Small intestine (tissue), 7 donors: ENCODE data around the gene SP2. TPM values are rescaled to one million over a fixed set of nuclear protein-coding genes. Genes with fewer than 3 reads are reported as not detected.

ENCODE experiments used
- DNase-seq, 2 donors: peaks; one replicate each; pipeline versions ENCODE4 v3.0.0 to v3.0.0-alpha.2; 2013
- FAIRE-seq: peaks from 2 replicates; lab custom pipeline; 2012; peaks lifted over from hg19 to GRCh38; lab: Jason Lieb, UNC
- H3K27ac ChIP-seq, 3 donors: one replicate each; pipeline ENCODE4 v1.5.1; 2013; ENCODE audit warnings: low read length in 2 of 3, mild to moderate bottlenecking in 2 of 3, control low read depth in 1 of 3, inconsistent platforms in 1 of 3, low read depth in 1 of 3, moderate library complexity in 1 of 3
- H3K27me3 ChIP-seq, 3 donors: one replicate each; pipeline ENCODE4 v1.6.1; 2013; ENCODE audit warnings: low read length in 3 of 3, inconsistent platforms in 1 of 3; ENCODE audit not compliant: control insufficient read depth in 3 of 3, insufficient read depth in 3 of 3
- H3K36me3 ChIP-seq, 3 donors: one replicate each; pipeline ENCODE4 v1.6.1; 2013; ENCODE audit warnings: low read length in 3 of 3, inconsistent platforms in 1 of 3, low read depth in 1 of 3, mild to moderate bottlenecking in 1 of 3, moderate library complexity in 1 of 3; ENCODE audit not compliant: control insufficient read depth in 3 of 3, insufficient read depth in 2 of 3
- H3K4me1 ChIP-seq, 3 donors: one replicate each; pipeline ENCODE4 v1.6.1; 2013; ENCODE audit warnings: low read length in 2 of 3, inconsistent platforms in 1 of 3, low read depth in 1 of 3, mild to moderate bottlenecking in 1 of 3, moderate library complexity in 1 of 3; ENCODE audit not compliant: control insufficient read depth in 3 of 3, insufficient read depth in 2 of 3
- H3K4me3 ChIP-seq, 3 donors: one replicate each; pipeline ENCODE4 v1.5.1; 2013; ENCODE audit warnings: low read length in 3 of 3, control low read depth in 1 of 3, inconsistent platforms in 1 of 3, low read depth in 1 of 3, mild to moderate bottlenecking in 1 of 3, moderate library complexity in 1 of 3
- H3K9me3 ChIP-seq, 2 donors: one replicate each; pipeline ENCODE4 v1.6.1; 2013; ENCODE audit warnings: low read depth in 1 of 2, low read length in 1 of 2; ENCODE audit not compliant: control insufficient read depth in 2 of 2, insufficient read depth in 1 of 2
- WGBS, 3 donors: extraction: QIAGEN DNeasy Blood & Tissue Kit; methylation state at CpG; one replicate each; pipeline ENCODE4 v1.1.7; 2013; 5-methylcytosine and 5-hydroxymethylcytosine counted together
- polyA plus RNA-seq, 4 donors: library from polyadenylated mRNA; stranded (reverse) in 3 of 4; unstranded in 1 of 4; fragments of 200-250 nt in 3 of 4; fragments of 120-200 nt in 1 of 4; gene quantifications; one replicate each; pipeline versions ENCODE4 v1.2.1 to v1.2.3, GENCODE V29; 2013
- donor health status: healthy with polysubstance abuse.
- donor health status: control.
- donor health status: control.
- donor health status: Bipolar disorder and iron deficiency.
- donor health status: healthy.

SP2 gene
- polyA plus RNA-seq, 4 donors, result 8.7 to 17.3 (median 12.6) TPM

DNA sequence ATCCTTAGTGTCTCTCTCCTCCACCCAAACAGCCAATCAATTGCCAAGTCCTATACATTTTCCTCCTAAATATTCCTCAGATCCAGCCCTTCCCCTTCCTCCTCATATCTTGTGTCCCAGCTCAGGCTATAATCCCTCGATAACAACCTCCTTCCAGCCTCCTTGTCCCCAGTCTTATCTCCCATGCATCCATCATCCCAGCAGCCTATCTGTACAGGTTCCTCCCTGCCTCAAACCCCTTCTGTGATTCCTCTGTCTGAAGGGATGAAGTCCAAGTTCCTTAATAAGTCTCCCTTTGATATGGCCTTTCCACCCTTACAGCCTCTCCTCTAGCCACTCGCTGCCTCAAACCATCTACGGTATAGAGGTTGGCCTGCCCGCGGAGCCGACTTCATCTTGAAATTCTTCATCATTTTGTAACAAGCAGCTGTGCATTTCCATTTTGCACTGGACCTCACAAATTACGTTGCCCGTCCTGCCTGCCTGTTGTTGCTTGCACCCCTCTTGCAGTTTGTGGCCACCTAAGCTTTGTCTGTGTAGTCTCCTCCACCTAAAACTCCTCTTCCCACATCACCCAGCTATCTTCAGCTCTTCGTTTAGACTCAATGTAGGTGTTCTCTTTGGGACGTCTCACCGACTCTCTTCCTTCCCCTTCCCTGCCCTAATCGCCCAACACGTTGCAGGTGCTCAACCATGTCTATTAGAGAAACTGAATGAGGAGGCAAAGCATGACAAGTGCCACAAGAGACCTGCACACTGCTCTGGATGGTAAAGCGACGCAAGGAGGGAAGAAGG lies 74.1 kb downstream of the SP2 start:
- Histone ChIP-seq H3K27me3 (no peaks in the 10 kb centered on the region), H3K4me3 (peak overlapping the region in 2 of 3 donors; percentile 22 to 30), H3K36me3 (peaks cover 4 to 15% (median 4%) of the 10 kb centered on the region in 3 donors), H3K9me3 (no peaks in the 10 kb centered on the region), H3K27ac (peak overlapping the region; percentile 35 to 48 (median 38)), H3K4me1 (peaks cover 3 to 54% (median 3%) of the 10 kb centered on the region in 3 donors)
- DNase-seq (peak in 1 of 2 donors; percentile 66), FAIRE-seq (no peak)
- WGBS, 3 donors, result 9 to 35% (median 28%) methylated on average over 15 of the region's 15 CpGs

DNA sequence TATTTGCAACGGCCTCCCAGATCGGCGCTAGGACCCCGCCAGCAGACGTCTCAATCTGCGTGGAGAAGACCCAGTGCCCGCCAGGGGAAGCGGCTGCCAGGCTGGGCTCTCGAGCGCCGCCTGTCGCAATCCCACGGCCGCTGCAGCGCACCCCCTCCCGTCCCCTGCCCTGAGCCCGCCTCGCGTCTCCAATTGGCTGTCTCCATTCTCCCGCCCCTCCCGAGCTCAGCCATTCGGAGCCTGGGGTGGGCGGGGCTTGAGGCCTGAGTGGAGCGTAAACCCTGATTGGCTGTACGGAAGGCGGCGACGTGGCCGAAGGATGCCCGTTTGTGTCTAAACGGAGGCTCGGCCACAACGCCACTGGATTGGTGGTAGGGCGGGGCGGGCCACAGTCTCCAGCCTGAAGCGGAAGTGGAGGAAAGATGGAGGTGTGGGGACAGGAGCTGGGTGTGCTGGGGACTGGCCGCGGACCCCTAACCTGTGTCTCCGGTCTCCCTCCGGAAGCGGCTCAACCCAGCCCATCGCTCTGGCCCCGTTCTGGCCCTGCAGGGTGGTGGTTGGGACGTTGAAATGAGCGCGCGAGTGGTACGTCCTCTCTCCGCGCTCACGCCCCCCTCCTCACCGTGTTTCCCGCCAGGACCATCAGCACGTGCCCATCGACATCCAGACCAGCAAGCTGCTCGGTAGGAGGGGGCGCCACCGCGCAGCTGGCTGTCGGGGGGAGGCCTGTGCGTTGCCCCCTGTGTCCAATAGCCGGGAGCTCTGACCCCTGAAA lies 74.9 kb downstream of the SP2 start, which contains the start of gene CDK5RAP3:
Gene CDK5RAP3 (plus strand): TSS at position 389 of the 775 bp plus-strand sequence. CDS start 34 bp downstream, at position 423.
- FAIRE-seq (peak; percentile 74), DNase-seq (peak; percentile 100)
- 0% methylated on average over 57 to 62 of the region's 62 CpGs for WGBS, 3 donors
- H3K9me3 ChIP-seq, result no peaks in the 10 kb centered on the region
- H3K4me1 ChIP-seq, result peaks cover 3 to 48% (median 3%) of the 10 kb centered on the region in 3 donors
- peaks cover 4 to 23% (median 4%) of the 10 kb centered on the region in 3 donors for H3K36me3 ChIP-seq
- H3K27me3 ChIP-seq, result no peaks in the 10 kb centered on the region
- peak within 1 kb of the TSS; percentile 65 to 94 (median 67) for H3K27ac ChIP-seq
- H3K4me3 ChIP-seq, result peak within 1 kb of the TSS; percentile 62 to 83 (median 81)

DNA sequence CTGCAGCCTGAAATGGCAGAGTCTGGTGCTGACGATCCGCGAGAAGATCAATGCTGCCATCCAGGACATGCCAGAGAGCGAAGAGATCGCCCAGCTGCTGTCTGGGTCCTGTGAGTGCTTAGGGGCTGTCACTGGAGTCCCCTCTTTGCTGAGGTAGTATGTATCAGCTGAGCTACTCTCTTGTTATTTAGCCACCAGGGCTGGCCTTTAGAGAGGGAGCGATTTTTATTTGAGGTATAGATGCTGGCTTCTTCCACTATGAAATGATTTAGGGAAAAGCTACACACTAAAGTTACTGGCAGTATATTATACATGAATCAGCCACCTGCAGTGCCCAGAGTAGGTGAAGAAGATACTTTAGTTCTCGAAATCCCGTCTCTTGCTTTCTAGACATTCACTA lies 77.5 kb downstream of the SP2 start:
- Histone ChIP-seq H3K36me3 (peaks cover 5 to 43% (median 9%) of the 10 kb centered on the region in 3 donors), H3K4me3 (no peak overlapping the region), H3K9me3 (no peaks in the 10 kb centered on the region), H3K27ac (no peak overlapping the region), H3K4me1 (peaks cover 3 to 28% (median 3%) of the 10 kb centered on the region in 3 donors), H3K27me3 (no peaks in the 10 kb centered on the region)
- DNase-seq, result no peak
- 93 to 96% (median 95%) methylated on average over 8 of the region's 8 CpGs for WGBS, 3 donors
- no peak for FAIRE-seq

DNA sequence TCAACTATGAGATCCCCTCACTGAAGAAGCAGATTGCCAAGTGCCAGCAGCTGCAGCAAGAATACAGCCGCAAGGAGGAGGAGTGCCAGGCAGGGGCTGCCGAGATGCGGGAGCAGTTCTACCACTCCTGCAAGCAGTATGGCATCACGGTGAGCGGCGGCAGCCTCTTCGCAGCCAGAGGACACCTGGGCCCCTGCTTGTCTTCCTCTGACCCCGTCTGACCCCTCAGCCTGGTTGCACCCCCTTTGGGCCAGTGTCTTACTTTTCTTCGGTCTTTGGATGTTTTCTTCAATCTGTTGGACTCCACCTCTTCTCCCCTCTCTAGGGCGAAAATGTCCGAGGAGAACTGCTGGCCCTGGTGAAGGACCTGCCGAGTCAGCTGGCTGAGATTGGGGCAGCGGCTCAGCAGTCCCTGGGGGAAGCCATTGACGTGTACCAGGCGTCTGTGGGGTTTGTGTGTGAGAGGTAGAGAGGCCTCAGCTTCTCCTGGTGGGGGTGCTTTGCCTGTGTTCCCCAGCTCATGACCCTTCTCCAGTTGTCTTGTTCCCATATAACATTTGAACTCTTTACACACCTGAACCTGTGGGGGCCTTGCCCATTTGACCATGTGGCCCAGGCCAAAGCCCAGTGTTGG lies 79.3 kb downstream of the SP2 start:
- Histone ChIP-seq H3K4me3 (no peak overlapping the region), H3K9me3 (no peaks in the 10 kb centered on the region), H3K27ac (no peak overlapping the region), H3K4me1 (peaks cover 2 to 13% (median 3%) of the 10 kb centered on the region in 3 donors), H3K27me3 (no peaks in the 10 kb centered on the region), H3K36me3 (peaks cover 12 to 59% (median 15%) of the 10 kb centered on the region in 3 donors)
- DNase-seq (no peak), FAIRE-seq (no peak)
- 81 to 90% (median 84%) methylated on average over 14 to 15 of the region's 15 CpGs for WGBS, 3 donors

GRCh38 chr17:47975823-47976205 lies 79.8 kb downstream of the SP2 start:
- Histone ChIP-seq H3K4me1 (peaks cover 2 to 12% (median 3%) of the 10 kb centered on the region in 3 donors), H3K4me3 (no peak overlapping the region), H3K27me3 (no peaks in the 10 kb centered on the region), H3K36me3 (peaks cover 16 to 64% (median 17%) of the 10 kb centered on the region in 3 donors), H3K27ac (no peak overlapping the region), H3K9me3 (no peaks in the 10 kb centered on the region)
- no peak for DNase-seq
- 89 to 93% (median 91%) methylated on average over 10 of the region's 10 CpGs for WGBS, 3 donors
- FAIRE-seq, result no peak

GRCh38 chr17:47978324-47978723 lies 82.3 kb downstream of the SP2 start:
- Histone ChIP-seq H3K9me3 (no peaks in the 10 kb centered on the region), H3K4me3 (no peak overlapping the region), H3K27ac (no peak overlapping the region), H3K36me3 (peaks cover 17 to 88% (median 24%) of the 10 kb centered on the region in 3 donors), H3K27me3 (no peaks in the 10 kb centered on the region), H3K4me1 (no peaks in the 10 kb centered on the region)
- no peak for FAIRE-seq
- DNase-seq, result peak; percentile 34 to 64
- 24 to 37% (median 30%) methylated on average over 7 of the region's 7 CpGs for WGBS, 3 donors
